IPS-11a (cell line): ENCODE data around the gene SPTSSB.

ENCODE experiments used
- H3K4me3 ChIP-seq: one replicate; pipeline ENCODE4 v1.5.1; 2013; ENCODE audit warnings: low read depth, low read length, control low read depth

Gene SPTSSB

GRCh38 chr3:161392853-161393252, 21.5 kb upstream of the SPTSSB start:
- H3K4me3 ChIP-seq = no peak overlapping the region

GRCh38 chr3:161390200-161390599, 18.9 kb upstream of the SPTSSB start:
- H3K4me3 ChIP-seq = no peak overlapping the region

GRCh38 chr3:161389445-161390035, 18.2 kb upstream of the SPTSSB start:
- H3K4me3 ChIP-seq = no peak overlapping the region

DNA sequence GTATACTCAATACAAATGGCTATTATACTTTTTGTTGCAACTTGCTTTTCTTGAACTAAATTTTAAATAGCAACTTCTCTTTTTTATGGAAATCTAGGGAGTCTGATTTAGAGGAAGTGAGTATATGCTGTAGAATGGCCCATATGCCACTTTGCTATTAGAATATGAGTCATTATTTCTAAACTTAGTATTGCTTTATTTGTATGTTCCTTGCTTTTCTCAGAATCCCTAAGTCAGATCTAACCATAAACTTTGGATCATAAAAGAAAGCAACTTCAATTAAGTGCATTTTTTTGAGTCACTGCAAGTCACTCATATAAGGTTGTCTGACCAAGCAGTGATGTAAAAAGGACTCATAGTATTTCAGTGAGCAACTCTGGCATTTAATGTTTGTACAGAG, 17.5 kb upstream of the SPTSSB start:
- no peak overlapping the region for H3K4me3 ChIP-seq

- no peak overlapping the region for H3K4me3 ChIP-seq
Observed at GRCh38 chr3:161386991-161387770, 15.9 kb upstream of the SPTSSB start.

DNA sequence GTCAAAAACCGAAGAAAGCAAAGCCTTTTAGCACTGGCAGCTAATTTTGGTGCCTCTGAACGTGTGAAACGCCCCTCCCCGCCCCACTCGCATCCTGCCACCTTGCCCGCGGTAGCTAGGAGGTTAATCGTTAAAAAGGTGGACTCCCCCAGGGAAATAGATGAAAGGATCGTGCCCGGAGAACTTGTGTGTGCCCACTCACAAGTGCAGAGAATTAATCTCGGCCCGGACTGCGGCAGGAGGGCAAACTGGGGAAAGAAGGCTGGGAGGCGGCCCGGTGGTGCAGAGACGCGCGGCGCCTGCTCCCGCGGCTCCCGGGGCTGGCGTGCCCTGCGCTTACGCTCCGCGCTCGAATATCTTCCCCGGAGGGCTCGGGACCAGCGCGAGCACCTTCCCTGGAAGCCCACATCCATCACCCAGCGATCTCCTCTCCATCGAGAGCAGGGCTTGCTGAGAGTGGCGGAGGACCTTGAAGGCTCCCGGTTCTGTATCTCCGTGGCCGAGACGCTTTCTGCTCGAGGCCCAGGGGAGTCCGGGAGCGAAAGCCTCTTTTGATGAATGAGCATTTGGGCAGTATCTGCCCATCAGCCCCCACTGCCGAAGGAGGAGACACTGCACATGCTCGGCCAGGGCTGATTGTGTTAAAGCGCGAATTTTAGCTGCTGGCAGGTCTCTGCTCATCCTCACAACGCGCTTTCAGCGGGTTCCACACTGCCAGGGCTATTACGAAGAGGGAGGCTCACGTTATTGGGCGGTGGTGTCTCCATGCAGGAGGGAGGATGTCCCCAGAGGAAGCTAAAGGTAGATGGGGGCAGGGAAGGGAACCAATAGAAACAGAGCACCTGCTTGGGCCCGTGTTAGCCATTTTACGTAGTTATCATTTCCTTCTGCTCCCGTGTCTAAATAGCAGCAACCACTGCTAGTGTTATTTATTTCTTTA, 1.3 kb upstream of the SPTSSB start:
- H3K4me3 ChIP-seq = peak overlapping the region; percentile 54

DNA sequence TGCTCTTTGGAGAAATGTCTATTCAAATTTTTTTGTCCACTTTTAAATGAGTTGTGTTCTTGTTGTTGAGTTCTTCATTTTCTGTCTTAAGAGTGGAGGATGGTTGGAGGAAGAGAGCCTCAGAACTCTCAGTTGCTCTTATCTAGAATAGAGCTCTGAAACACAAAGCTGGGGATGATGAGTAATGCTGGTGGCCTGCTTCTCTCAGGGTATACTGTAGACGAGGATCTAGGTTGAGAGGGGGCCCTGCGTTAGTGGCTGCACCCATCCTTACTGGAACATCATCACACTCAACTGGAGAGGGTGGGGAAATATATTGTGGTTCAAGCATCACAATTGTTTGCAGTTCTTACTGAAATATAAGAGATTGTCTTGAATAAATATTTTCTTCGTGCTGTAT, 1.8 kb downstream of the SPTSSB start:
- H3K4me3 ChIP-seq = no peak overlapping the region

DNA sequence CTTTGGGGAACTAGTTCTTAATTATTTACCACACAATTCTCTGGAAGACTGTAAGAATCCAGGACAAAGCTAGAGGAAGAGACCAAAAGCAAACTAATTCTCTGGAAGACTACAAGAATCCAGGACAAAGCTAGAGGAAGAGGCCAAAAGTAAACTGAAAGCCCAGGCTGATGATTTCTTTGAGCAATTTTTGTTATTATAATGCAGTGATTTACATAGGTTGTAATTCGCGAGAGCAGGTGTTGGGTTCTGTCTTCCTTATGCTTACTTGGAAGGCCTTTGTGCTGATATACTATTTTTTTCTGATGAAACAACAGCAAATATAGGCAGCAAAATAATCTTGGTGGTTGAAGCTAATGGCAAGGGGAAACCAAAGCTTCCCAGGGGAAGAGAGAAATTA, 5.2 kb downstream of the SPTSSB start:
- H3K4me3 ChIP-seq = no peak overlapping the region

DNA sequence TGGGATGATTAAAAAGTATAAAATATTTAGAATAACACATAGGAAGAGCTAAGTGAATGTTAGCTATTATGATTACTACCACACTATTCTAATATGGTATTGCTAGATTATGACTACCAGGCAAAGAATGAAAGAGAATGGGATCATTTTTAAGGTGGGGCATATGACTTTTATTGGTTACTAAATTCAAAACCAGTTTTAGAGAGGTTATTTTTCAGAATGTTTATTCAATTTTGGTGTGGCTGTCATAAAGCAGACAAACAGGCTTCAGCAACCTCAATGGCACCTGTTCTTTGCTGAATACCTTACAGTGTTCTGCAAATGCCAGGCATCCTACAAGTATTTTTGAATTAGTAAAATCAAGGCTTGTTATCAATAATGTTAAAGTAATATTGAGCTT, 12.8 kb downstream of the SPTSSB start:
- H3K4me3 ChIP-seq = no peak overlapping the region

- no peak overlapping the region for H3K4me3 ChIP-seq
Observed at GRCh38 chr3:161356287-161356686, 15.0 kb downstream of the SPTSSB start.

GRCh38 chr3:161355508-161355907, 15.8 kb downstream of the SPTSSB start:
- no peak overlapping the region for H3K4me3 ChIP-seq

GRCh38 chr3:161354554-161354953, 16.8 kb downstream of the SPTSSB start:
- no peak overlapping the region for H3K4me3 ChIP-seq

DNA sequence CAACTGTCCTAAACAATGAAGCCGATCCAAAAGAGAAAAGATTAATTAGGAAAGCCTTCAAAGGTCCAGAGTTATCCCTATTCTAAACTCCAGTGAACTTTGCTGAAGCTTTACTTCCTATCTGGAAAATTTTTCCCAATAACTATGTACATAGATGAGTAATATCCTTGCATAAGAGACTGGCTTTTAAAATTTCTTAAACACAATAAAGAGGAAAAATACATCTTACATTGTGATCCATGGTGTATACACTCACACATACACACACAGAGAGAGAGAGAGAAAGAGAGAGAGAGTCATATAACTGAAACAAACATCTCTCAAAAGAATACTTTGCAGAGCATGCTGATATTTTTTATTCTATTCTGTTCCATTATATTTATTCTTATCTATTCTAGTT, 20.0 kb downstream of the SPTSSB start:
- H3K4me3 ChIP-seq = no peak overlapping the region

- H3K4me3 ChIP-seq = no peak overlapping the region
Observed at GRCh38 chr3:161350916-161351315, 20.4 kb downstream of the SPTSSB start.

DNA sequence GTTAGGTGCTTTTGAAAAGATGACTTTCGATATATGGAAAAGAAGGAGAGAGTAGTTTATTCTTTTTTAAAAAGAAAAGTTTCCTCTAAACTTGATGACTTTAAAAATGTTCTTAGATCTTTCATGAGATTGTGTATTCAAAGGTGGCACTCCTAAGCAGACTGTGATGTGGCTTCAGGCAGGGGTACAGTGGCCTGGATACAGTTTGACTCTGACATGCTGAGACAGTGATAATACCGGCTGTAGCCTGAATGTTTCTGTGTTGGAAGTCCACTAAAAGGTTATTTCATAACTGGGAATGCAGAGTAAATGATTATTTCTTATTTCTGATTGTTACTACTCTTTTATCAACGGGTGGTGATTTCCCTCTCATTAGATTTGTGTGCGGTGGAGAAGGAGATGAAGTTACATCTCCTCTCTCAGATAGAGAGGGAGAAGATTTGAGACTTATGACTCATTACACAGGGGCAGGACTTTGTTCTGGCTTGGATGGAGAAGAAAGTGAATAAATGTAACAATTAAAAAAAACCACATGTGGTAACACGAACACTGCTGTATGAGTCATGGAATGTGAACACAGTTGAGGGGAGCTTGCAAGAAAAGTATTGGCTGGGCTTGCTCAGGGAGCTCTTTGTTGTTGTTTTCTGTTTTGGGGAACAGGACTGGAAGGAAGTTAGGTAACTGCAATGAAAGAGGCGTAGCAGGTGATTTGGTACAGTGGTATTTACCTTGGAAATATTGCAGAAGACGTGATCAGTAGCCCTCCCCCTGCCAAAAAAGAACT, 21.6 kb downstream of the SPTSSB start:
- H3K4me3 ChIP-seq = no peak overlapping the region

GRCh38 chr3:161348796-161349400, 22.4 kb downstream of the SPTSSB start:
- no peak overlapping the region for H3K4me3 ChIP-seq

DNA sequence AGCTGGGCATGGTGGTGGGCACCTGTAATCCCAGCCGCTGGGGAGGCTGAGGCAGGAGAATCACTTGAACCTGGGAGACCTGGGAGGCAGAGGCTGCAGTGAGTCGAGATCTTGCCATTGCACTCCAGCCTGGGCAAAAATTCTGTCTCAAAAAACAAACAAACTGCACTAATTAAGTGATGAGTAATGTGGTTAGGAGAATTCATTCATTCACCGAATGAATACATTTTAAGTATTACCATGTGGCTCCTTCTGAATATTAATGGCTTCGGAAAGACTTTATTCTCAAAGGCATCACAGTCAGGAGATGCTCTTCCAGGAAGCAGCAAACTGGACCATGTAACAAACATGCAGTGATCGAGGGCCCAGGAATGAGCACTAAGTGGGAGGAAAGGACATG, 23.6 kb downstream of the SPTSSB start:
- no peak overlapping the region for H3K4me3 ChIP-seq

GRCh38 chr3:161345023-161345422, 26.3 kb downstream of the SPTSSB start:
- no peak overlapping the region for H3K4me3 ChIP-seq

- H3K4me3 ChIP-seq = no peak overlapping the region
Observed at GRCh38 chr3:161343986-161344385, 27.3 kb downstream of the SPTSSB start.

DNA sequence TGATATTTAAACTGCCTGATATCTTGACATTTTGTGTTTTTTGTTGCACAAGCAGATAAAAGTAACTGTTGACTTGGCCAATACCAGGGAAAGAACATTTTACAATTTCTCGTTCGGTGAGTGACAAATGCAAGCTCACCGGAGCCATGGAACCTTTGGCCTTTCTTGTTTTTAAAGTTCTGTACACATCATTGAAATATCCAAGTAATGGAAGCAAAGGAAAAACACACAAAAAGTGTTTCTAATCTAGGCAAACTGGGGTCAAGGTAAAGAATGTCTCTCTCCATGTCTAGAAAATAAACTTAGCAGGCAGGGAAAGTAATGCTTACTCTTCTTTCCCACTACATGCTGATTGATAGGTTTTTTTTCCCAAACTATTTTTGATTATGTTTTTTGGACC, 27.8 kb downstream of the SPTSSB start:
- H3K4me3 ChIP-seq = no peak overlapping the region
